Sigmoid colon (tissue), 7 donors: ENCODE measurements around the gene HIVEP1. TPM values are rescaled to one million over a fixed set of nuclear protein-coding genes. Genes with fewer than 3 reads are reported as not detected.

Experiments
- DNase-seq: peaks from one replicate; pipeline ENCODE4 v3.0.0-alpha.2; 2019
- H3K27ac ChIP-seq, 4 donors: fragments of 200-600 bp; sonication (generic); one replicate each; pipeline ENCODE4 v1.5.1; 2016 to 2019; ENCODE audit warnings: mild to moderate bottlenecking in 1 of 4
- H3K27me3 ChIP-seq, 3 donors: fragments of 200-600 bp; sonication (generic); one replicate each; pipeline ENCODE4 v1.5.1; 2019; ENCODE audit warnings: mild to moderate bottlenecking in 1 of 3
- H3K36me3 ChIP-seq, 4 donors: fragments of 200-600 bp; sonication (generic); one replicate each; pipeline ENCODE4 v1.5.1; 2016 to 2019
- H3K4me1 ChIP-seq, 4 donors: fragments of 200-600 bp; sonication (generic); one replicate each; pipeline ENCODE4 v1.5.1; 2017 to 2019
- H3K4me3 ChIP-seq, 4 donors: fragments of 200-600 bp; sonication (generic); one replicate each; pipeline ENCODE4 v1.5.1; 2017 to 2019; ENCODE audit warnings: mild to moderate bottlenecking in 2 of 4, moderate library complexity in 1 of 4
- H3K9me3 ChIP-seq, 4 donors: fragments of 200-600 bp in 3 of 4; sonication (generic) in 3 of 4; one replicate each; pipeline versions ENCODE4 v1.5.1 to v1.6.1; 2013 to 2019
- EP300 ChIP-seq, 4 donors: sonication (generic); formaldehyde crosslinking; IDR thresholded peaks; one replicate each; pipeline ENCODE4 v1.6.1; 2017; ENCODE audit warnings: antibody characterized with exemption in 4 of 4
- POLR2A ChIP-seq, 2 donors: fragments of 450-650 bp; IDR thresholded peaks; one replicate each; pipeline ENCODE4 v1.6.1; 2016; ENCODE audit warnings: antibody characterized with exemption in 2 of 2, mild to moderate bottlenecking in 2 of 2, moderate library complexity in 2 of 2
- POLR2AphosphoS5 ChIP-seq, 4 donors: sonication (generic); formaldehyde crosslinking; IDR thresholded peaks; one replicate each; pipeline ENCODE4 v1.6.1; 2017; ENCODE audit warnings: antibody characterized with exemption in 4 of 4
- WGBS, 2 donors: extraction: QIAGEN DNeasy Blood & Tissue Kit; methylation state at CpG; one replicate each; pipeline ENCODE4 v1.1.7; 2013; 5-methylcytosine and 5-hydroxymethylcytosine counted together
- intact Hi-C: fragments of 100-400 bp; cut with DNase I; formaldehyde crosslinking; loops from one replicate; pipeline ENCODE4 v1.15.1; 2023
- polyA plus RNA-seq, 3 donors: library from polyadenylated mRNA; stranded (reverse); fragments of 200-250 nt; gene quantifications; one replicate each; pipeline ENCODE4 v1.2.3, GENCODE V29; 2013
- total RNA-seq, 4 donors: library from RNA; depleted of rRNA; stranded (reverse); fragments of >200 nt; gene quantifications; one replicate each; pipeline ENCODE4 v1.1.0, GENCODE V29; 2016
- TF ChIP-seq, protein P1 (sequence below), 4 experiments: fragments of 450-650 bp in 3 of 4; fragments of 200-600 bp in 1 of 4; IDR thresholded peaks; one replicate each; pipeline ENCODE4 v1.5.1; 2016 to 2019; ENCODE audit warnings: antibody characterized with exemption in 4 of 4, mild to moderate bottlenecking in 3 of 4, moderate library complexity in 2 of 4
- donor health status: healthy with polysubstance abuse.
- donor health status: Bipolar disorder and iron deficiency.
- donor health status: healthy.

The HIVEP1 gene
- total and polyA plus RNA-seq, 7 donors, result 4.6 to 28.5 (median 13.2) TPM

GRCh38 chr6:12022481-12022880 lies 10.4 kb downstream of the HIVEP1 start:
- no peak for TF ChIP-seq EP300 (IDR thresholded peaks at IDR 0.05)
- TF ChIP-seq, protein P1, sequence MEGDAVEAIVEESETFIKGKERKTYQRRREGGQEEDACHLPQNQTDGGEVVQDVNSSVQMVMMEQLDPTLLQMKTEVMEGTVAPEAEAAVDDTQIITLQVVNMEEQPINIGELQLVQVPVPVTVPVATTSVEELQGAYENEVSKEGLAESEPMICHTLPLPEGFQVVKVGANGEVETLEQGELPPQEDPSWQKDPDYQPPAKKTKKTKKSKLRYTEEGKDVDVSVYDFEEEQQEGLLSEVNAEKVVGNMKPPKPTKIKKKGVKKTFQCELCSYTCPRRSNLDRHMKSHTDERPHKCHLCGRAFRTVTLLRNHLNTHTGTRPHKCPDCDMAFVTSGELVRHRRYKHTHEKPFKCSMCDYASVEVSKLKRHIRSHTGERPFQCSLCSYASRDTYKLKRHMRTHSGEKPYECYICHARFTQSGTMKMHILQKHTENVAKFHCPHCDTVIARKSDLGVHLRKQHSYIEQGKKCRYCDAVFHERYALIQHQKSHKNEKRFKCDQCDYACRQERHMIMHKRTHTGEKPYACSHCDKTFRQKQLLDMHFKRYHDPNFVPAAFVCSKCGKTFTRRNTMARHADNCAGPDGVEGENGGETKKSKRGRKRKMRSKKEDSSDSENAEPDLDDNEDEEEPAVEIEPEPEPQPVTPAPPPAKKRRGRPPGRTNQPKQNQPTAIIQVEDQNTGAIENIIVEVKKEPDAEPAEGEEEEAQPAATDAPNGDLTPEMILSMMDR (IDR thresholded peaks at IDR 0.05), result no peak
- TF ChIP-seq POLR2AphosphoS5 (IDR thresholded peaks at IDR 0.05), result no peak
- no peak for TF ChIP-seq POLR2A (IDR thresholded peaks at IDR 0.05)
- H3K27me3 ChIP-seq, result no peaks in the 10 kb centered on the region
- DNase-seq, result no peak
- no peaks in the 10 kb centered on the region for H3K9me3 ChIP-seq
- H3K4me1 ChIP-seq, result peaks cover 0 to 34% (median 21%) of the 10 kb centered on the region in 4 donors
- H3K4me3 ChIP-seq, result no peak overlapping the region
- intact Hi-C loops, result no loop called here
- peaks cover 0 to 8% (median under 1%) of the 10 kb centered on the region in 4 donors for H3K36me3 ChIP-seq
- 96 to 100% methylated on average over 1 of the region's 1 CpG for WGBS, 2 donors
- H3K27ac ChIP-seq, result peak overlapping the region in 2 of 4 donors; percentile 6 to 39

GRCh38 chr6:12022953-12023388 lies 10.9 kb downstream of the HIVEP1 start:
- no peak for DNase-seq
- 84 to 92% methylated on average over 7 of the region's 7 CpGs for WGBS, 2 donors
- no peak for TF ChIP-seq POLR2AphosphoS5 (IDR thresholded peaks at IDR 0.05)
- no peak for TF ChIP-seq EP300 (IDR thresholded peaks at IDR 0.05)
- TF ChIP-seq, protein P1 (IDR thresholded peaks at IDR 0.05), result no peak
- TF ChIP-seq POLR2A (IDR thresholded peaks at IDR 0.05), result no peak
- Histone ChIP-seq H3K27ac (peak overlapping the region in 2 of 4 donors; percentile 6 to 39), H3K9me3 (no peaks in the 10 kb centered on the region), H3K27me3 (no peaks in the 10 kb centered on the region), H3K36me3 (peaks cover 0 to 4% (median 0%) of the 10 kb centered on the region in 4 donors), H3K4me3 (no peak overlapping the region), H3K4me1 (peaks cover 0 to 34% (median 21%) of the 10 kb centered on the region in 4 donors)
- intact Hi-C loops, result no loop called here

GRCh38 chr6:12024216-12024615 lies 12.1 kb downstream of the HIVEP1 start:
- Histone ChIP-seq H3K4me3 (no peak overlapping the region), H3K27ac (peak overlapping the region in 3 of 4 donors; percentile 41 to 65 (median 48)), H3K4me1 (peaks cover 0 to 34% (median 21%) of the 10 kb centered on the region in 4 donors), H3K36me3 (no peaks in the 10 kb centered on the region), H3K27me3 (no peaks in the 10 kb centered on the region), H3K9me3 (no peaks in the 10 kb centered on the region)
- TF ChIP-seq POLR2A (IDR thresholded peaks at IDR 0.05) (no peak), POLR2AphosphoS5 (IDR thresholded peaks at IDR 0.05) (no peak), EP300 (IDR thresholded peaks at IDR 0.05) (no peak)
- TF ChIP-seq, protein P1 (IDR thresholded peaks at IDR 0.05), result no peak
- no peak for DNase-seq
- WGBS, 2 donors, result 73 to 85% methylated on average over 2 of the region's 2 CpGs
- intact Hi-C loops, result no loop called here

DNA sequence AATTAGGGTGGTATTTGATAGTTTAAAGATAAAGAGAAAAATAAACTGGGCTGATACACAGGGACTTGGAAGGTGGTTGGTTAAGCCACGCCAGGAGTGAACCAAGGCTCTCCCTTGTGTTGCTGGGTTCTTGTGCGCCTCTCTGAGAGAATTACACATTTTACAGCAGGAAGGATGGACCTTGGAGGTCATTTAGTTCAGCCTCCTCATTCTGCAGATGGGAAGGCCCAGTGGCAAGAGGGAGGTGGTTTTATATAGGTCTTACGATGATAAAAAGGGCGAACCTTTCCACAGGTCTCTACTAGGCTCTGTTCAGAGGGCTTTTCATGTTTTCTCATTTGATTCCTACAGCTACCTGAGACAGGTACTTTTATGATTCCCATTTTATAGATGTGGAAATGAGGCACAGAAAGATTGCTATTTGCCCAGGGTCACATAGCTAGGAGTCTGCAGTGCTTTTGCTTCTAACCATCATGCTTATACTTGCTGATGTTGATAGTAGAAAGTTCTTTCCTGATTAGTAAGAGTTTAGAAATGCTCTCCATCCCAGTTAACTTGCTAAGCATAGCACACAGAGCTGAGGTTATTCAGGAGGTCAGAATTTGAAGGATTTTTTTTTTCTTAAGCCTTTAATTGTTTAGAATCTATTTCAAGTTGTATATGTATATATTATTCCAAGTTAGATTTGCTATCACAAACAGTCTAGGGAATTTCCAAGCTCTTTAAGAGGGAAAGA lies 12.8 kb downstream of the HIVEP1 start:
- no peaks in the 10 kb centered on the region for H3K36me3 ChIP-seq
- H3K4me1 ChIP-seq, result peaks cover 0 to 34% (median 21%) of the 10 kb centered on the region in 4 donors
- H3K27me3 ChIP-seq, result no peaks in the 10 kb centered on the region
- H3K27ac ChIP-seq, result peak overlapping the region; percentile 1 to 65 (median 44)
- no peak for DNase-seq
- intact Hi-C loops, result no loop called here
- no peaks in the 10 kb centered on the region for H3K9me3 ChIP-seq
- no peak overlapping the region for H3K4me3 ChIP-seq
- TF ChIP-seq POLR2A (IDR thresholded peaks at IDR 0.05), result no peak
- TF ChIP-seq, protein P1 (IDR thresholded peaks at IDR 0.05), result no peak
- TF ChIP-seq EP300 (IDR thresholded peaks at IDR 0.05), result no peak
- no peak for TF ChIP-seq POLR2AphosphoS5 (IDR thresholded peaks at IDR 0.05)
- whole genome bisulfite sequencing, 2 donors, result 68 to 86% methylated on average over 4 of the region's 4 CpGs
